ENCODE results near the gene SLC7A6.

SLC7A6 gene

DNA sequence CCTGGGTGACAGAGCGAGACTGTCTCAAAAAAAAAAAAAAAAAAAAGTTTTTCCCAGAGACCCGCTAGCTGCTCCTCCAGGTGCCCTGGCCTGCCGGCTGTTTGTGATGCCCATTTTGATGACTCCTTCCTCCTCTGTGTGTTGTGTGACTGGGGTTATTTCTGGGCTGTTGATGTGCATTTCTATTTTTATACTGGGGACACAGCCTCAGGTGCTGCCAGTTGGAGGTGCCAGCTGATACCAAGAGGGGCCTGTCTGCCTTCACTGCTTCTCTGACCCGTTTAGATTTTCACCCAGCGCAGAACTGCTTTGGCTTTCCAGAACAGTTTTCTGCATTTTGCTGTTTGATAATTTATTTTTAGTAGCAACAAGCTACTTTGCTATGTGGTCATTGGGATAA, 12.5 kb upstream of the SLC7A6 start:
- Histone ChIP-seq H3K27me3 (ENCODE audit: control insufficient read depth in 2 of 2, insufficient read depth in 2 of 2, low read length in 2 of 2) (no peaks in the 10 kb centered on the region), H3K9ac (ENCODE audit: low read depth in 1 of 2, low read length in 2 of 2) (no peak overlapping the region), H3K27ac (ENCODE audit: low read depth in 2 of 2, low read length in 2 of 2) (no peak overlapping the region), H3K36me3 (ENCODE audit: control insufficient read depth in 2 of 2, insufficient read depth in 2 of 2, low read length in 2 of 2) (peaks cover 19 to 28% of the 10 kb centered on the region in 2 donors), H3K4me3 (ENCODE audit: low read length in 2 of 2) (no peak overlapping the region), H3K4me1 (ENCODE audit: control insufficient read depth in 2 of 2, insufficient read depth in 2 of 2, low read length in 2 of 2) (peaks cover 4 to 7% of the 10 kb centered on the region in 2 donors), H3K9me3 (ENCODE audit: control insufficient read depth in 2 of 2, low read length in 2 of 2) (no peaks in the 10 kb centered on the region)

- H3K4me1 ChIP-seq (ENCODE audit: control insufficient read depth in 2 of 2, insufficient read depth in 2 of 2, low read length in 2 of 2), result peaks cover 3% of the 10 kb centered on the region in 2 donors
- H3K9ac ChIP-seq (ENCODE audit: low read depth in 1 of 2, low read length in 2 of 2), result no peak overlapping the region
- no peaks in the 10 kb centered on the region for H3K9me3 ChIP-seq (ENCODE audit: control insufficient read depth in 2 of 2, low read length in 2 of 2)
- H3K4me3 ChIP-seq (ENCODE audit: low read length in 2 of 2), result no peak overlapping the region
- no peaks in the 10 kb centered on the region for H3K27me3 ChIP-seq (ENCODE audit: control insufficient read depth in 2 of 2, insufficient read depth in 2 of 2, low read length in 2 of 2)
- H3K36me3 ChIP-seq (ENCODE audit: control insufficient read depth in 2 of 2, insufficient read depth in 2 of 2, low read length in 2 of 2), result peaks cover 19 to 28% of the 10 kb centered on the region in 2 donors
- H3K27ac ChIP-seq (ENCODE audit: low read depth in 2 of 2, low read length in 2 of 2), result no peak overlapping the region
Observed at GRCh38 chr16:68252383-68252782, 11.9 kb upstream of the SLC7A6 start.

GRCh38 chr16:68253721-68254120, 10.6 kb upstream of the SLC7A6 start:
- no peak overlapping the region for H3K4me3 ChIP-seq (ENCODE audit: low read length in 2 of 2)
- H3K36me3 ChIP-seq (ENCODE audit: control insufficient read depth in 2 of 2, insufficient read depth in 2 of 2, low read length in 2 of 2), result peaks cover 19 to 28% of the 10 kb centered on the region in 2 donors
- no peaks in the 10 kb centered on the region for H3K9me3 ChIP-seq (ENCODE audit: control insufficient read depth in 2 of 2, low read length in 2 of 2)
- no peaks in the 10 kb centered on the region for H3K27me3 ChIP-seq (ENCODE audit: control insufficient read depth in 2 of 2, insufficient read depth in 2 of 2, low read length in 2 of 2)
- no peak overlapping the region for H3K27ac ChIP-seq (ENCODE audit: low read depth in 2 of 2, low read length in 2 of 2)
- no peak overlapping the region for H3K9ac ChIP-seq (ENCODE audit: low read depth in 1 of 2, low read length in 2 of 2)
- peaks cover 8 to 15% of the 10 kb centered on the region in 2 donors for H3K4me1 ChIP-seq (ENCODE audit: control insufficient read depth in 2 of 2, insufficient read depth in 2 of 2, low read length in 2 of 2)

DNA sequence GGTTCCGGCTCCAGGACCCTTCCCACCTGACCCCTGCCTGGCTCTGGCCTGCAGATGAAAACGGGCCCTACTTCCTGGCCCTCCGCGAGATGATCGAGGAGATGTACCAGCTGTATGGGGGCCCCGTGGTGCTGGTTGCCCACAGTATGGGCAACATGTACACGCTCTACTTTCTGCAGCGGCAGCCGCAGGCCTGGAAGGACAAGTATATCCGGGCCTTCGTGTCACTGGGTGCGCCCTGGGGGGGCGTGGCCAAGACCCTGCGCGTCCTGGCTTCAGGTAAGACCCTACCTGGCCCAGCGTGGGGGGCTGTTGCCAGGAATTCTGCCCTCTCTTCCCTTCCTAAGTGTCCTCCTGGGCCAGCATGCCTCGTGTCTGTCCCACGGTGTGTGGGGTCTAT, 8.6 kb upstream of the SLC7A6 start:
- Histone ChIP-seq H3K36me3 (ENCODE audit: control insufficient read depth in 2 of 2, insufficient read depth in 2 of 2, low read length in 2 of 2) (peaks cover 29 to 42% of the 10 kb centered on the region in 2 donors), H3K27ac (ENCODE audit: low read depth in 2 of 2, low read length in 2 of 2) (no peak overlapping the region), H3K4me3 (ENCODE audit: low read length in 2 of 2) (no peak overlapping the region), H3K9ac (ENCODE audit: low read depth in 1 of 2, low read length in 2 of 2) (no peak overlapping the region), H3K27me3 (ENCODE audit: control insufficient read depth in 2 of 2, insufficient read depth in 2 of 2, low read length in 2 of 2) (no peaks in the 10 kb centered on the region), H3K9me3 (ENCODE audit: control insufficient read depth in 2 of 2, low read length in 2 of 2) (no peaks in the 10 kb centered on the region), H3K4me1 (ENCODE audit: control insufficient read depth in 2 of 2, insufficient read depth in 2 of 2, low read length in 2 of 2) (peaks cover 8 to 15% of the 10 kb centered on the region in 2 donors)

DNA sequence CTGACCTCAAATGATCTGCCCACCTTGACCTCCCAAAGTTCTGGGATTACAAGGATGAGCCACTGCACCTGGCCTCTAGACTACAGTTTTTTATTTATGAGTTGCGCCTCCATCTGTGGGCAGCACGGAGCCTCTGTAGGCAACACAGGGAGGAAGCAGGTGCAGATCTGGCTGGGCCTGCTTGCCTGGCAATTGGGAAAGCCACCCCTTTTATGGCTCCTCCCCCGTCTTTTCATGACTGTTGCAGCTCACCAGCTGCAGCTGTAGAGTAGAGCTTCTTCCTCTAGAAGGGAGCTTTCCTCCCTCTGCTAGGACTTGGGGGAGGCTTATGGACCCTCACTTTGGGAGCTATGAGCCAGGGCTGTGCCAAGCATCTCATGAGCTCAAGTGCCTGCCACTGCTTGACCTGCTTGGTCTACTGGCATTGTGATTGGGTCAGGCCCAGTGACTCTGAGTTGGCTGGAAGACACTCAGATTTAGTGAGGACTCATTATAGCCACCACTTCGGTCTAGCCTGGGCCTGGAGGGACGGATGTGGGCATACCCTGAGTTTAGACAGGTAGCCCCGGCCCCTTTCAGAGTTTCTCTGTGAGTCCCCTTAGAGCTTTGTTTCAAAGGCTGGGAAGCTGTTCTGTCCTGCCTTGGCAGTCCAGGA, 6.9 kb upstream of the SLC7A6 start:
- Histone ChIP-seq H3K36me3 (ENCODE audit: control insufficient read depth in 2 of 2, insufficient read depth in 2 of 2, low read length in 2 of 2) (peaks cover 24 to 38% of the 10 kb centered on the region in 2 donors), H3K4me1 (ENCODE audit: control insufficient read depth in 2 of 2, insufficient read depth in 2 of 2, low read length in 2 of 2) (peaks cover 8 to 15% of the 10 kb centered on the region in 2 donors), H3K9ac (ENCODE audit: low read depth in 1 of 2, low read length in 2 of 2) (peak overlapping the region; percentile 35 to 36), H3K27me3 (ENCODE audit: control insufficient read depth in 2 of 2, insufficient read depth in 2 of 2, low read length in 2 of 2) (no peaks in the 10 kb centered on the region), H3K27ac (ENCODE audit: low read depth in 2 of 2, low read length in 2 of 2) (peak overlapping the region; percentile 69 to 72), H3K9me3 (ENCODE audit: control insufficient read depth in 2 of 2, low read length in 2 of 2) (no peaks in the 10 kb centered on the region), H3K4me3 (ENCODE audit: low read length in 2 of 2) (no peak overlapping the region)

DNA sequence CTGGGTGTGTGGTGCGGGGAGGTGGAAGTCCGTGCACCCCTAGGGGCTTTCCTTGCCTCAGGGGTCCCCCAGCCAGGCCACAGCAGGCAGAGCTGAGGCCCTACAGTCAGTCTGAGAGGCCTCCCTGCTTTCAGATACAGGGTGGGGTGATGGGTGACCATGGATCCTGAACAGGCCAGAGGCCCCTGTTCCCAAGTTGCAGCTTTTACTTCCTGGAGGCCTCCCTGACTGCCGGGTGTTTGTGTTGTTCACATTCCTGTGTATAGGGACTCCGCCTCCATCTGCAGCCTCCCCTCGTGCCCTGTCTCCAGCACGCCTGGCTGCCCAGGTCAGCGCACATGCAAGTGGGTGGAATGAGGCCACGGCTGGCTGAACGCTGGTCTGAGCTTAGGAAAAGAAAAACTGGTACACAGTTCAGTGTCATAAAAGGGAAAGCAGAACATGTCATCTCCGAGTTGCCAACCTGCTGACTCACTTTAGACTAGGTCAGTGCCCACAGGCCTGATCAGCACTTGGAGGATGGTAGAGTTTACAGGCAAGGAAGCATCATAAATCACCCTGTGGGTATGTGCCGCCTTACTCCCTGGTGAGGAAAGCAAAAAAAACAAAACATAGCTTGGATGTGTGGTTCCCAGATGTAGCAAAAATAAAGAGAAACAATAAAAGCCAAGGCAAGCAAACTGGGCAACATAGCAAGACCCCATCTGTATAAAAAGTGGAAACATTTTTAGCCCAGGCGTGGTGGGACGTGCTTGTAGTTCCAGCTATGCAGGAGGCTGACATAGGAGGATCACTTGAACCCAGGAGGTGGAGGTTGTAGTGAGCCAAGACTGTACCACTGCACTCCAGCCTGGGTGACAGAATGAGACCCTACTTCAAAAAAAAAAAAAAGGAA, 6.2 kb upstream of the SLC7A6 start:
- Histone ChIP-seq H3K27me3 (ENCODE audit: control insufficient read depth in 2 of 2, insufficient read depth in 2 of 2, low read length in 2 of 2) (no peaks in the 10 kb centered on the region), H3K4me1 (ENCODE audit: control insufficient read depth in 2 of 2, insufficient read depth in 2 of 2, low read length in 2 of 2) (peaks cover 9 to 15% of the 10 kb centered on the region in 2 donors), H3K9ac (ENCODE audit: low read depth in 1 of 2, low read length in 2 of 2) (peak overlapping the region in 1 of 2 donors; percentile 35), H3K4me3 (ENCODE audit: low read length in 2 of 2) (peak overlapping the region in 1 of 2 donors; percentile 24), H3K36me3 (ENCODE audit: control insufficient read depth in 2 of 2, insufficient read depth in 2 of 2, low read length in 2 of 2) (peaks cover 24 to 37% of the 10 kb centered on the region in 2 donors), H3K9me3 (ENCODE audit: control insufficient read depth in 2 of 2, low read length in 2 of 2) (no peaks in the 10 kb centered on the region), H3K27ac (ENCODE audit: low read depth in 2 of 2, low read length in 2 of 2) (peak overlapping the region; percentile 69 to 72)

DNA sequence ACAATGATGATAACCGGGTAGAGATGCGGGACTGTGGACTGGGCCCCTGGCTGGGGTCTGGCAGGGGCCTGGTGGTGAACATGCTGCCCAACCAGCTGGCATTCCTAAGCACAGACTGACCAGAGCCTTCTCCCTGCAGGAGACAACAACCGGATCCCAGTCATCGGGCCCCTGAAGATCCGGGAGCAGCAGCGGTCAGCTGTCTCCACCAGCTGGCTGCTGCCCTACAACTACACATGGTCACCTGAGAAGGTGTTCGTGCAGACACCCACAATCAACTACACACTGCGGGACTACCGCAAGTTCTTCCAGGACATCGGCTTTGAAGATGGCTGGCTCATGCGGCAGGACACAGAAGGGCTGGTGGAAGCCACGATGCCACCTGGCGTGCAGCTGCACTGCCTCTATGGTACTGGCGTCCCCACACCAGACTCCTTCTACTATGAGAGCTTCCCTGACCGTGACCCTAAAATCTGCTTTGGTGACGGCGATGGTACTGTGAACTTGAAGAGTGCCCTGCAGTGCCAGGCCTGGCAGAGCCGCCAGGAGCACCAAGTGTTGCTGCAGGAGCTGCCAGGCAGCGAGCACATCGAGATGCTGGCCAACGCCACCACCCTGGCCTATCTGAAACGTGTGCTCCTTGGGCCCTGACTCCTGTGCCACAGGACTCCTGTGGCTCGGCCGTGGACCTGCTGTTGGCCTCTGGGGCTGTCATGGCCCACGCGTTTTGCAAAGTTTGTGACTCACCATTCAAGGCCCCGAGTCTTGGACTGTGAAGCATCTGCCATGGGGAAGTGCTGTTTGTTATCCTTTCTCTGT, 5.1 kb upstream of the SLC7A6 start:
- no peak overlapping the region for H3K4me3 ChIP-seq (ENCODE audit: low read length in 2 of 2)
- no peak overlapping the region for H3K9ac ChIP-seq (ENCODE audit: low read depth in 1 of 2, low read length in 2 of 2)
- H3K36me3 ChIP-seq (ENCODE audit: control insufficient read depth in 2 of 2, insufficient read depth in 2 of 2, low read length in 2 of 2), result peaks cover 19 to 32% of the 10 kb centered on the region in 2 donors
- H3K27ac ChIP-seq (ENCODE audit: low read depth in 2 of 2, low read length in 2 of 2), result no peak overlapping the region
- H3K9me3 ChIP-seq (ENCODE audit: control insufficient read depth in 2 of 2, low read length in 2 of 2), result no peaks in the 10 kb centered on the region
- H3K27me3 ChIP-seq (ENCODE audit: control insufficient read depth in 2 of 2, insufficient read depth in 2 of 2, low read length in 2 of 2), result no peaks in the 10 kb centered on the region
- peaks cover 16 to 21% of the 10 kb centered on the region in 2 donors for H3K4me1 ChIP-seq (ENCODE audit: control insufficient read depth in 2 of 2, insufficient read depth in 2 of 2, low read length in 2 of 2)

- no peaks in the 10 kb centered on the region for H3K9me3 ChIP-seq (ENCODE audit: control insufficient read depth in 2 of 2, low read length in 2 of 2)
- H3K27me3 ChIP-seq (ENCODE audit: control insufficient read depth in 2 of 2, insufficient read depth in 2 of 2, low read length in 2 of 2), result no peaks in the 10 kb centered on the region
- H3K36me3 ChIP-seq (ENCODE audit: control insufficient read depth in 2 of 2, insufficient read depth in 2 of 2, low read length in 2 of 2), result peaks cover 12 to 17% of the 10 kb centered on the region in 2 donors
- H3K9ac ChIP-seq (ENCODE audit: low read depth in 1 of 2, low read length in 2 of 2), result peak overlapping the region; percentile 70 to 88
- peaks cover 26 to 29% of the 10 kb centered on the region in 2 donors for H3K4me1 ChIP-seq (ENCODE audit: control insufficient read depth in 2 of 2, insufficient read depth in 2 of 2, low read length in 2 of 2)
- peak overlapping the region; percentile 93 to 97 for H3K27ac ChIP-seq (ENCODE audit: low read depth in 2 of 2, low read length in 2 of 2)
- H3K4me3 ChIP-seq (ENCODE audit: low read length in 2 of 2), result peak overlapping the region; percentile 78 to 80
Observed at GRCh38 chr16:68263559-68264127, 683 bp upstream of the SLC7A6 start.

GRCh38 chr16:68265078-68265920, 973 bp downstream of the SLC7A6 start:
- Histone ChIP-seq H3K4me1 (ENCODE audit: control insufficient read depth in 2 of 2, insufficient read depth in 2 of 2, low read length in 2 of 2) (peaks cover 24 to 29% of the 10 kb centered on the region in 2 donors), H3K27ac (ENCODE audit: low read depth in 2 of 2, low read length in 2 of 2) (peak overlapping the region; percentile 93 to 97), H3K4me3 (ENCODE audit: low read length in 2 of 2) (peak overlapping the region; percentile 78 to 80), H3K9me3 (ENCODE audit: control insufficient read depth in 2 of 2, low read length in 2 of 2) (no peaks in the 10 kb centered on the region), H3K36me3 (ENCODE audit: control insufficient read depth in 2 of 2, insufficient read depth in 2 of 2, low read length in 2 of 2) (peaks cover 0 to 2% of the 10 kb centered on the region in 2 donors), H3K27me3 (ENCODE audit: control insufficient read depth in 2 of 2, insufficient read depth in 2 of 2, low read length in 2 of 2) (no peaks in the 10 kb centered on the region), H3K9ac (ENCODE audit: low read depth in 1 of 2, low read length in 2 of 2) (peak overlapping the region; percentile 88)

Measured in mucosa of rectum (tissue), 2 donors.